Measurements from ENCODE around the gene CAMSAP2. TPM values are rescaled to one million over a fixed set of nuclear protein-coding genes. Genes with fewer than 3 reads are reported as not detected.

Gene CAMSAP2
- total RNA-seq, 1 donor from 2014 or later: 117 TPM

GRCh38 chr1:200838676-200839445, 100.2 kb downstream of the CAMSAP2 start:
- DNase-seq (ENCODE audit: low spot score in 2 of 2) (no peak), FAIRE-seq (no peak)

- FAIRE-seq (no peak), DNase-seq (ENCODE audit: low spot score in 2 of 2) (no peak)
These were observed 106.7 kb downstream of the CAMSAP2 start for GRCh38 chr1:200845360-200845759.

- FAIRE-seq: no peak
- no peak for DNase-seq (ENCODE audit: low spot score in 2 of 2)
These were observed 107.7 kb downstream of the CAMSAP2 start for GRCh38 chr1:200846398-200846797.

GRCh38 chr1:200849430-200849829, 110.7 kb downstream of the CAMSAP2 start:
- DNase-seq (ENCODE audit: low spot score in 2 of 2): no peak

GRCh38 chr1:200850554-200850953, 111.9 kb downstream of the CAMSAP2 start:
- no peak for FAIRE-seq
- DNase-seq (ENCODE audit: low spot score in 2 of 2): no peak

More at GRCh38 chr1:200849430-200849829, 110.7 kb downstream of the CAMSAP2 start:
- no peak for FAIRE-seq

GRCh38 chr1:200856716-200857357, 118.1 kb downstream of the CAMSAP2 start:
- no peak for DNase-seq (ENCODE audit: low spot score in 2 of 2)
- FAIRE-seq: no peak

GRCh38 chr1:200857804-200858203, 119.1 kb downstream of the CAMSAP2 start:
- DNase-seq (ENCODE audit: low spot score in 2 of 2) (no peak), FAIRE-seq (no peak)

GRCh38 chr1:200861937-200862647, 123.4 kb downstream of the CAMSAP2 start:
- FAIRE-seq (no peak), DNase-seq (ENCODE audit: low spot score in 2 of 2) (no peak)

- FAIRE-seq: no peak
- no peak for DNase-seq (ENCODE audit: low spot score in 2 of 2)
These were observed 124.2 kb downstream of the CAMSAP2 start for GRCh38 chr1:200862713-200863415.

- FAIRE-seq (no peak), DNase-seq (ENCODE audit: low spot score in 2 of 2) (no peak)
These were observed 127.4 kb downstream of the CAMSAP2 start for GRCh38 chr1:200866116-200866515.

- DNase-seq (ENCODE audit: low spot score in 2 of 2) (no peak), FAIRE-seq (no peak)
These were observed 127.8 kb downstream of the CAMSAP2 start for GRCh38 chr1:200866521-200866920.

GRCh38 chr1:200867018-200867811, 128.5 kb downstream of the CAMSAP2 start:
- no peak for DNase-seq (ENCODE audit: low spot score in 2 of 2)
- no peak for FAIRE-seq

- no peak for DNase-seq (ENCODE audit: low spot score in 2 of 2)
- FAIRE-seq: no peak
These were observed 130.7 kb downstream of the CAMSAP2 start for GRCh38 chr1:200869376-200869752.

GRCh38 chr1:200869753-200870391, 131.2 kb downstream of the CAMSAP2 start:
- DNase-seq (ENCODE audit: low spot score in 2 of 2) (no peak), FAIRE-seq (no peak)

GRCh38 chr1:200872446-200873115, 133.9 kb downstream of the CAMSAP2 start, which contains the start of gene GPR25:
TSS of gene GPR25 (plus strand) at chr1:200872981. CDS start at chr1:200873038, 57 bp downstream.
- FAIRE-seq: no peak

GRCh38 chr1:200873116-200873670, 134.5 kb downstream of the CAMSAP2 start:
- FAIRE-seq (no peak), DNase-seq (ENCODE audit: low spot score in 2 of 2) (peak in 1 of 2 donors; percentile 55)

More at GRCh38 chr1:200872446-200873115, 133.9 kb downstream of the CAMSAP2 start, which contains the start of gene GPR25:
- DNase-seq (ENCODE audit: low spot score in 2 of 2): no peak

GRCh38 chr1:200873671-200874397, 135.1 kb downstream of the CAMSAP2 start:
- DNase-seq (ENCODE audit: low spot score in 2 of 2) (no peak), FAIRE-seq (no peak)

- DNase-seq (ENCODE audit: low spot score in 2 of 2) (no peak), FAIRE-seq (no peak)
These were observed 136.0 kb downstream of the CAMSAP2 start for GRCh38 chr1:200874694-200875093.

Data from frontal cortex (tissue), 4 donors.